SK-N-SH (cell line): ENCODE data around the gene LYPD4. TPM values are rescaled to one million over a fixed set of nuclear protein-coding genes. Genes with fewer than 3 reads are reported as not detected.
A peak's percentile ranks its signal among the peaks of the same experiment; 100 is the strongest.
"Not testable (repeated sequence)": the region's sequence is repeated elsewhere in the genome, so short reads cannot be mapped to it uniquely, and the experiment has no call there.

Source experiments
- CTCF ChIA-PET: fragments of 300-600, 350-600 bp; formaldehyde crosslinking; extraction: SDS; loops from one replicate; lab custom pipeline; 2021; lab: Yijun Ruan, JAX
- POLR2A ChIA-PET: fragments of 350-600 bp; sonication (Branson Sonifier 250); formaldehyde crosslinking; extraction: SDS; loops from one replicate; lab custom pipeline; 2020; ENCODE audit warnings: antibody characterized with exemption, inconsistent platforms; lab: Yijun Ruan, JAX
- DNase-seq: peaks from one replicate; pipeline ENCODE4 v3.0.0; 2012
- H2AFZ ChIP-seq: fragments of 200-600 bp; sonication (generic); 2 replicates; pipeline ENCODE4 v1.8.1; 2016; ENCODE audit warnings: antibody characterized with exemption, mild to moderate bottlenecking, low read depth
- H3F3A ChIP-seq: fragments of 200-600 bp; sonication (generic); replicated peaks from 2 replicates; pipeline ENCODE3; 2016; ENCODE audit warnings: antibody characterized with exemption, mild to moderate bottlenecking; ENCODE audit not compliant: insufficient read depth
- H3K27ac ChIP-seq, 2 experiments: fragments of 200-500 bp in 1 of 2; fragments of 200-600 bp in 1 of 2; sonication (Bioruptor generic) in 1 of 2; sonication (generic), shearing (Covaris generic) in 1 of 2; 2 replicates each; pipeline versions ENCODE4 v1.5.1 to v1.6.1; 2014 to 2016; ENCODE audit warnings: low read depth in 2 of 2, inconsistent platforms in 1 of 2, low read length in 1 of 2, mild to moderate bottlenecking in 1 of 2, mixed read lengths in 1 of 2
- H3K27me3 ChIP-seq: fragments of 200-600 bp; sonication (generic), shearing (Covaris generic); 2 replicates; pipeline ENCODE4 v1.6.1; 2016; ENCODE audit warnings: mixed run types; ENCODE audit not compliant: insufficient read depth
- H3K36me3 ChIP-seq, 2 experiments: fragments of 200-500 bp in 1 of 2; fragments of 200-600 bp in 1 of 2; sonication (Bioruptor generic) in 1 of 2; sonication (generic) in 1 of 2; replicated peaks in 1 of 2; 2 replicates each; pipeline versions ENCODE3 to v1.5.1; 2014 to 2016; ENCODE audit warnings: low read length in 1 of 2, mild to moderate bottlenecking in 1 of 2; ENCODE audit not compliant: insufficient read depth in 2 of 2, control insufficient read depth in 1 of 2
- H3K4me1 ChIP-seq, 2 experiments: fragments of 200-500 bp in 1 of 2; fragments of 200-600 bp in 1 of 2; sonication (Bioruptor generic) in 1 of 2; sonication (generic), shearing (Covaris generic) in 1 of 2; 2 replicates each; pipeline versions ENCODE4 v1.5.1 to v1.6.1; 2014 to 2016; ENCODE audit warnings: low read depth in 1 of 2, low read length in 1 of 2, mixed run types in 1 of 2; ENCODE audit not compliant: insufficient read depth in 2 of 2, control insufficient read depth in 1 of 2
- H3K4me2 ChIP-seq: fragments of 200-600 bp; sonication (generic), shearing (Covaris generic); 2 replicates; pipeline ENCODE4 v1.6.1; 2017; ENCODE audit warnings: mixed run types
- H3K4me3 ChIP-seq, 2 experiments: fragments of 200-500 bp in 1 of 2; fragments of 200-600 bp in 1 of 2; sonication (Bioruptor generic) in 1 of 2; sonication (generic), shearing (Covaris generic) in 1 of 2; 2 replicates each; pipeline versions ENCODE4 v1.5.1 to v1.8.1; 2014 to 2016; ENCODE audit warnings: low read depth in 2 of 2, inconsistent platforms in 1 of 2, low read length in 1 of 2, mild to moderate bottlenecking in 1 of 2, mixed read lengths in 1 of 2, moderate library complexity in 1 of 2
- H3K79me2 ChIP-seq: fragments of 200-600 bp; sonication (generic); 2 replicates; pipeline ENCODE4 v1.8.1; 2017; ENCODE audit warnings: mild to moderate bottlenecking; ENCODE audit not compliant: insufficient read depth
- H3K9ac ChIP-seq: fragments of 200-600 bp; sonication (generic); 2 replicates; pipeline ENCODE4 v1.6.1; 2017; ENCODE audit warnings: mixed run types
- H3K9me2 ChIP-seq: fragments of 200-600 bp; sonication (generic); 2 replicates; pipeline ENCODE4 v1.6.1; 2017; ENCODE audit warnings: mixed run types
- H3K9me3 ChIP-seq: fragments of 200-600 bp; sonication (generic); 2 replicates; pipeline ENCODE4 v1.6.1; 2017; ENCODE audit warnings: mixed run types, mild to moderate bottlenecking, moderate library complexity
- H4K20me1 ChIP-seq: fragments of 200-600 bp; sonication (generic); 2 replicates; pipeline ENCODE4 v1.6.1; 2017; ENCODE audit warnings: mild to moderate bottlenecking, mixed run types; ENCODE audit not compliant: insufficient read depth
- CHD2 ChIP-seq: fragments of 150-350 bp; IDR thresholded peaks from 2 replicates; pipeline ENCODE4 v1.6.1; 2018; ENCODE audit warnings: low read length; ENCODE audit not compliant: partially characterized antibody
- CTCF ChIP-seq: fragments of 200-600 bp; sonication (generic); IDR thresholded peaks from 2 replicates; pipeline ENCODE4 v1.6.1; 2017; ENCODE audit warnings: antibody characterized with exemption, mild to moderate bottlenecking, moderate library complexity
- EZH2phosphoT487 ChIP-seq: fragments of 200-600 bp; sonication (generic); IDR thresholded peaks from 2 replicates; pipeline ENCODE4 v1.6.1; 2017; ENCODE audit warnings: low read depth, mixed run types, mild to moderate bottlenecking, antibody characterized with exemption, moderate library complexity, borderline replicate concordance
- FOSL2 ChIP-seq: IDR thresholded peaks from 2 replicates; pipeline ENCODE4 v1.4.0; 2012; ENCODE audit warnings: low read depth, mild to moderate bottlenecking, moderate library complexity, borderline replicate concordance
- FOXJ3 ChIP-seq: sonication (generic); formaldehyde crosslinking; IDR thresholded peaks from 2 replicates; pipeline ENCODE4 v1.5.1; 2020; ENCODE audit warnings: mild to moderate bottlenecking, missing genetic modification reagents
- FOXM1 ChIP-seq: IDR thresholded peaks from 2 replicates; pipeline ENCODE4 v1.4.0; 2012; ENCODE audit warnings: low read depth, mild to moderate bottlenecking
- MAX ChIP-seq: IDR thresholded peaks from 2 replicates; pipeline ENCODE4 v1.4.0; 2012; ENCODE audit warnings: low read depth
- MXI1 ChIP-seq: IDR thresholded peaks from 2 replicates; pipeline ENCODE4 v1.6.1; 2012; ENCODE audit warnings: mild to moderate bottlenecking, low read depth, low read length, improper control_type of control experiment
- NRF1 ChIP-seq: IDR thresholded peaks from 2 replicates; pipeline ENCODE4 v1.6.1; 2012; ENCODE audit warnings: low read depth, mild to moderate bottlenecking, low read length
- PBX3 ChIP-seq: IDR thresholded peaks from 2 replicates; pipeline ENCODE4; 2012
- POLR2AphosphoS5 ChIP-seq: IDR thresholded peaks from 2 replicates; pipeline ENCODE4 v1.6.1; 2012; ENCODE audit warnings: low read depth, low read length
- RAD21 ChIP-seq: IDR thresholded peaks from 2 replicates; pipeline ENCODE4 v1.6.1; 2012; ENCODE audit warnings: mild to moderate bottlenecking, low read length
- REST ChIP-seq: IDR thresholded peaks from 2 replicates; pipeline ENCODE4 v1.6.1; 2012; ENCODE audit warnings: mild to moderate bottlenecking, low read depth, low read length, moderate library complexity
- RFX5 ChIP-seq: IDR thresholded peaks from 2 replicates; pipeline ENCODE4 v1.6.1; 2012; ENCODE audit warnings: mild to moderate bottlenecking, improper control_type of control experiment, low read length
- SMC3 ChIP-seq: IDR thresholded peaks from 2 replicates; pipeline ENCODE4 v1.6.1; 2012; ENCODE audit warnings: low read depth, low read length, improper control_type of control experiment
- TAF1 ChIP-seq: IDR thresholded peaks from 2 replicates; pipeline ENCODE4 v1.6.1; 2012; ENCODE audit warnings: low read depth, mild to moderate bottlenecking, low read length, moderate library complexity, borderline replicate concordance
- TCF12 ChIP-seq: IDR thresholded peaks from 2 replicates; pipeline ENCODE4 v1.4.0; 2012
- WGBS: methylation state at CpG from one replicate; pipeline ENCODE4 v1.1.6; 2017; ENCODE audit warnings: low lambda C conversion rate; 5-methylcytosine and 5-hydroxymethylcytosine counted together
- polyA plus RNA-seq, 3 experiments: library from polyadenylated mRNA; depleted of rRNA; stranded (reverse); fragments of >200 nt; gene quantifications; 2 replicates each; pipeline ENCODE4 v1.2.3, GENCODE V29; 2012

The LYPD4 gene
- polyA plus RNA-seq, 1 of the 3 experiments (the other 2 are of a cell fraction): not detected

- TF ChIP-seq MXI1: no peak
- no peak for TF ChIP-seq FOSL2
- TF ChIP-seq PBX3: no peak
- TF ChIP-seq CHD2: no peak
- no peak for TF ChIP-seq FOXM1
- TF ChIP-seq FOXJ3 (CRISPR knock-in tag): no peak
- peak; percentile 67 for TF ChIP-seq CTCF
- TF ChIP-seq NRF1: no peak
- no peak for TF ChIP-seq EZH2phosphoT487
- no peak for TF ChIP-seq REST
- no peak for TF ChIP-seq RFX5
- peak; percentile 57 for TF ChIP-seq SMC3
- no peak for TF ChIP-seq TCF12
- peak; percentile 47 for TF ChIP-seq RAD21
- no peak for TF ChIP-seq TAF1
- no peak for TF ChIP-seq POLR2AphosphoS5
- no peak for TF ChIP-seq MAX
- Histone ChIP-seq H3K27me3 (peaks cover 41% of the 10 kb centered on the region; the same call in 1 of the 2 replicates), H3F3A (no peaks in the 10 kb centered on the region), H3K9me2 (no peaks in the 10 kb centered on the region), H3K36me3 (no peaks in the 10 kb centered on the region), H3K4me1 (no peaks in the 10 kb centered on the region), H3K4me3 (no peak overlapping the region), H3K79me2 (no peaks in the 10 kb centered on the region), H2AFZ (no peak overlapping the region), H3K27ac (no peak overlapping the region), H3K9me3 (no peaks in the 10 kb centered on the region), H4K20me1 (no peaks in the 10 kb centered on the region), H3K4me2 (no peak overlapping the region), H3K9ac (no peak overlapping the region)
- WGBS: 5% methylated on average over 21 of the region's 22 CpGs
- CTCF ChIA-PET: interaction anchor here (0.6 to 4.4 kb wide), 28 partner anchors 8 to 222 kb away, joined by 3 to 33 read pairs (median 4); partner anchors contain the start of gene CEACAM6
- peak; percentile 50 for DNase-seq
- POLR2A ChIA-PET: no interaction called here
Observed at GRCh38 chr19:41792513-41793413, 51.7 kb downstream of the LYPD4 start.

GRCh38 chr19:41789053-41789452, 55.4 kb downstream of the LYPD4 start:
- H3K4me2 ChIP-seq, H2AFZ ChIP-seq, H4K20me1 ChIP-seq, H3K9me3 ChIP-seq, H3K27ac ChIP-seq, H3K4me3 ChIP-seq, H3F3A ChIP-seq, H3K79me2 ChIP-seq, H3K36me3 ChIP-seq, H3K4me1 ChIP-seq, H3K9me2 ChIP-seq, H3K9ac ChIP-seq, CTCF ChIA-PET, POLR2A ChIA-PET, DNase-seq: not testable (repeated sequence)
- peaks cover 71% of the 10 kb centered on the region for H3K27me3 ChIP-seq
- WGBS: 19% methylated on average over 4 of the region's 5 CpGs
